ENCODE measurements around the gene EIF5B. TPM values are rescaled to one million over a fixed set of nuclear protein-coding genes. Genes with fewer than 3 reads are reported as not detected.

The EIF5B gene, protein sequence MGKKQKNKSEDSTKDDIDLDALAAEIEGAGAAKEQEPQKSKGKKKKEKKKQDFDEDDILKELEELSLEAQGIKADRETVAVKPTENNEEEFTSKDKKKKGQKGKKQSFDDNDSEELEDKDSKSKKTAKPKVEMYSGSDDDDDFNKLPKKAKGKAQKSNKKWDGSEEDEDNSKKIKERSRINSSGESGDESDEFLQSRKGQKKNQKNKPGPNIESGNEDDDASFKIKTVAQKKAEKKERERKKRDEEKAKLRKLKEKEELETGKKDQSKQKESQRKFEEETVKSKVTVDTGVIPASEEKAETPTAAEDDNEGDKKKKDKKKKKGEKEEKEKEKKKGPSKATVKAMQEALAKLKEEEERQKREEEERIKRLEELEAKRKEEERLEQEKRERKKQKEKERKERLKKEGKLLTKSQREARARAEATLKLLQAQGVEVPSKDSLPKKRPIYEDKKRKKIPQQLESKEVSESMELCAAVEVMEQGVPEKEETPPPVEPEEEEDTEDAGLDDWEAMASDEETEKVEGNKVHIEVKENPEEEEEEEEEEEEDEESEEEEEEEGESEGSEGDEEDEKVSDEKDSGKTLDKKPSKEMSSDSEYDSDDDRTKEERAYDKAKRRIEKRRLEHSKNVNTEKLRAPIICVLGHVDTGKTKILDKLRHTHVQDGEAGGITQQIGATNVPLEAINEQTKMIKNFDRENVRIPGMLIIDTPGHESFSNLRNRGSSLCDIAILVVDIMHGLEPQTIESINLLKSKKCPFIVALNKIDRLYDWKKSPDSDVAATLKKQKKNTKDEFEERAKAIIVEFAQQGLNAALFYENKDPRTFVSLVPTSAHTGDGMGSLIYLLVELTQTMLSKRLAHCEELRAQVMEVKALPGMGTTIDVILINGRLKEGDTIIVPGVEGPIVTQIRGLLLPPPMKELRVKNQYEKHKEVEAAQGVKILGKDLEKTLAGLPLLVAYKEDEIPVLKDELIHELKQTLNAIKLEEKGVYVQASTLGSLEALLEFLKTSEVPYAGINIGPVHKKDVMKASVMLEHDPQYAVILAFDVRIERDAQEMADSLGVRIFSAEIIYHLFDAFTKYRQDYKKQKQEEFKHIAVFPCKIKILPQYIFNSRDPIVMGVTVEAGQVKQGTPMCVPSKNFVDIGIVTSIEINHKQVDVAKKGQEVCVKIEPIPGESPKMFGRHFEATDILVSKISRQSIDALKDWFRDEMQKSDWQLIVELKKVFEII
- 9.2 and 12.1 TPM in 2 replicates for total RNA-seq

DNA sequence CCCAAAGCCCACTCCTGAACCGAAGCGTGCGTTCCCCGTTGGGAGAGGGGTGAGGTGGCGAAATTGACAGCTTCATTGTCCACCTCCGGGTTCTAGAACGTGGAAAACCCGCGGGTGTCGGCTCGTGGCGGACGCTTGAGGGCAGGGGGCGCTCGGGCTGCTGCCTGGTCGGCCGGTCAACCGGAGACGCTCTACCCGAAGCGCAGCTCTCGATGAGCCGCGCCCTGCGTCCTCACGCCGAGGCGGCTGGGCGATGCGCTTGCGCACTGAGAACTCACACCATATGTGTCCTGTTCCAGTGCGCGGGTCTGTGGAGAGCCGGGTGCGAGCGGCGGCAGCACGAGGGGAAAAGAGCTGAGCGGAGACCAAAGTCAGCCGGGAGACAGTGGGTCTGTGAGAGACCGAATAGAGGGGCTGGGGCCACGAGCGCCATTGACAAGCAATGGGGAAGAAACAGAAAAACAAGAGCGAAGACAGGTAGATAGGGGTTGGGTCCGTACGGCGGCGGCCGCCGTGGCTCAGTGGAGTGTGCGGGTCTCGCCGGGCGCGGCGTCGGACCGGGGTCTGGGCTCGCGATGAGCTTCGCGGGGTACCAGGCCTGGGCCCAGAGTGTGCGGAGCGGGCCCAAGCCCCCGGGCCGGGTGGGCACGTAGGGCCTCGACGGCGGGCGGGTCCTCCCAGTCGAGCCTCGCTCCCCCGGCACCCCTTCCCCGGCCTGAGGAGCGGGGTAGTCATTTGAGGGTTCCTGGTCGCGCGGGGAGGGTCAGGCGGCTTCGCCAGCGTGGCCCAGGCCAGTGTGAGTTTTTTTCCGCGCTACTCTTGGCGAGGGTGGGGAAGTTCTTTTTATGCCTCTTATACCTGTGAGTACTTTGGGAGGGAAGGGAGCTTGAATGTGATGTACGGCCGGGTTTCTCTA is at the start of gene EIF5B:
EIF5B (plus strand) TSS at position 277 of the 916 bp plus-strand sequence; CDS start at position 443, 166 bp downstream.

DNA sequence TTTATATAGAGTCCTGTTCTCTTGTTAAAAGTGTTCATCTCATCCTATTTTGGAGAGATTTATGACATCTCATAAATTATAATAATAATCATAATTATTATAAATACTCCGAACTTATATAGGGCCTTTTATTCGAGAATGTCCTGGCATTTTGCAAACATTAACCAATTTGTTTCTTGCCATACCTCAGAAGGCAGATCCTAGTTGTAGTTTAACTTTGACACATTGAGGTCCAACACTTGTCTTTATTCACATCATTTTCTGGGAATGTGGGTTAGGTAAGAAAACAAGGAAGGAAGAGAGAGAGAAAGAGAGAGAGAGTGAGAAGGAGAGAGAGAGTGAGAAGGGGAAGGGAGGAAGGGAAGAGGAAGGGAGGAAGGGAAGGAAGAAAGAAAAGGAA is 36.1 kb upstream of the EIF5B start, which contains the start of gene LYG1:
LYG1 (minus strand) TSS at position 101 of the 400 bp plus-strand sequence. CDS start 5,527 bp downstream, outside the sequence.

DNA sequence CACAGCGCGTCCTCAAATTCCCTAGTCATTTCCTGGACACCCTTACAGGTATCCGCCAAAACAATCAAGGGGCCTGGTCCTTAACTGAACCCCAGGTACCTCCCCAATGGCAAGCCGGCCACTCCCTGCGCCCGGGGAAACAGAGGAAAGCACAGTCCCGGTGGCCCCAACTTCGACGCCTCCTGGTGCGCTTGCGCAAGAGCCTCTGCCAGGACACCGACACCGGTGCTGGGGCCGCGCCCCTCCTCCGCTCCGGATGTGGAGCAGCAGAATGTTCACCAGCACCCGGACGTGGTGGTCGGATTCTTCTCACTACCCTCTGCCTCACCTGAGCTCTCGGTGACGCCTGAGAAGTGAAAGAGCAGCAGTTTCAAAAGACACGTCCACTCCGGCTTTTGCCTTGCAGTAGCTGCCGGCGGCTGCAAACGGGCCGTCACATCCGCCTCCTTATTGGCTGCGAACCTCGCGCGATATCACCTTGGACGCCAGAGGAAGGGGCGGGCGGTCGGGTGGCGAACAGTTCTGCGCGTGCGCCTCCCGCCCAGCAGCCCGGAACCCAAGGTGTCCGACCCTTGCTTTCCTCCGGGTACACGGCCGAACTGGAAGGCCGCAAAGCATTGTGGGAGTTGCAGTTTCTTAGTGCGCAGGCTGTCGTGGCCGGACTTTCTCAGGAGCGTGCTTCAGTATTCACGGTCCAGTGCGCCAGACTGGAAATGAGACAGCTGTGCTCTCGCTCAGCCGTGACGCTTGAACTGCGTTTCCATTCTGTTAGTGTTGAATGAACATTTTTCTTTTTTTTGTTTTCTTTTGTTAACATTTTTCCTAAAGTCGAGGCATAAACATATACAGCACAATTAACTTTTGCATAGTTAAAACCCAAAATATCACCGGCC is 1.0 kb upstream of the EIF5B start, which contains the start of gene TXNDC9:
TXNDC9 (minus strand) TSS at position 423 of the 893 bp plus-strand sequence. CDS start 3,123 bp downstream, outside the sequence.

Other genes with a start within 250 kb of the EIF5B start
- gene C2orf15, start 195.7 kb upstream of the EIF5B start, total RNA-seq = not detected in 2 replicates
- gene TSGA10, start 182.4 kb upstream of the EIF5B start, total RNA-seq = 0.71 TPM in 1 of 2 replicates, not detected in the other
- 1.7 and 7.3 TPM in 2 replicates for gene LIPT1, start 182.4 kb upstream of the EIF5B start, total RNA-seq
- 23.2 and 31.4 TPM in 2 replicates for gene MITD1, start 156.3 kb upstream of the EIF5B start, total RNA-seq
- 35.6 and 43.0 TPM in 2 replicates for gene MRPL30, start 156.2 kb upstream of the EIF5B start, total RNA-seq
- gene LYG2, start 81.7 kb upstream of the EIF5B start, total RNA-seq = not detected in 2 replicates
- gene LYG1, start 36.2 kb upstream of the EIF5B start, total RNA-seq = 1.1 TPM in 1 of 2 replicates, not detected in the other
- gene TXNDC9, start 1.1 kb upstream of the EIF5B start, total RNA-seq = 79.9 and 105 TPM in 2 replicates
- 11.5 and 15.2 TPM in 2 replicates for gene REV1, start 152.6 kb downstream of the EIF5B start, total RNA-seq